CD4-positive, alpha-beta T cell treated with Interleukin-2 at 100 ng/mL for 4 hours (primary cell): ENCODE results near the gene RNF113A.
"Not testable (repeated sequence)": the region's sequence is repeated elsewhere in the genome, so short reads cannot be mapped to it uniquely, and the experiment has no call there.

Experiments
- DNase-seq: peaks from one replicate; pipeline ENCODE4 v3.0.0-alpha.2; 2020; ENCODE audit warnings: low spot score

RNF113A gene

GRCh38 chrX:119871599-119872395 is at the start of gene RNF113A, which contains the start of gene NDUFA1:
TSS of gene RNF113A (minus strand) at chrX:119871733. CDS start at chrX:119871613, 120 bp downstream.
TSS of gene NDUFA1 (plus strand) at chrX:119871832. CDS start at chrX:119871912, 80 bp downstream.
- peak; percentile 87 for DNase-seq

DNA sequence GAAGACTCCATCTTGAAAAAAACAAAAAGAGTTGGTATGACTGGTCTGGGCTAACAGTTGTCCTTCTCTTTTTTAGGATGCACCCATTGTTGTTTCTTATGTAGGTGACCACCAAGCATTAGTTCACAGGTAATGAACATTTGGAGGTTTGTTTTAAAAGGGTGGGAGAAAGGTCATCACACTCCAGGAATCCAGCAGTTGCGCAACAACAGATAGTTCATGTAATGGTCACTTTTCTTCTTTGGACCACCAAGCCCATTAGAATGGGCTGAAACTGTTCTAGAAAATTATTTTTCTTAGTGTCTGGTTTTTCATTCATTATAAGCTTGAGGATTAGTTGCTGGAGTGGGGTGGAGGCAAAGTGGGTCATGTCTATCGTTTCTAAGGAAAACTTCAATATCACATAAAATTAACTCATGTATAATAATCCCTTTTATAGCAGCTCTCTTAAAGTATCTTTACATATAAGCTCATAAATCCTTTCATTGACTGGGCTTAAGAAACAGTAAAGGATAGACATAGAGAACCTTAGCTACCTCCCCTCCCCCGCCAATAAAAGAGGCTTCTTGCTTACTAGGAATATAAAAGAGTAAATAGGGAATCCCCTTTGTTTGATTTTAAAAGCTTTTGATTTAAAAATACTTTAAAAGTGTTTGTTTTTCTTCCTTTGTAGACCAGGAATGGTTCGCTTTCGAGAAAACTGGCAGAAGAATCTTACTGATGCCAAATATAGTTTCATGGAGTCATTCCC is 48.5 kb upstream of the RNF113A start:
- no peak for DNase-seq

GRCh38 chrX:119917877-119918276 is 46.3 kb upstream of the RNF113A start:
- DNase-seq: no peak

GRCh38 chrX:119916310-119916709 is 44.8 kb upstream of the RNF113A start:
- no peak for DNase-seq

GRCh38 chrX:119900976-119901375 is 29.4 kb upstream of the RNF113A start:
- DNase-seq: no peak

DNA sequence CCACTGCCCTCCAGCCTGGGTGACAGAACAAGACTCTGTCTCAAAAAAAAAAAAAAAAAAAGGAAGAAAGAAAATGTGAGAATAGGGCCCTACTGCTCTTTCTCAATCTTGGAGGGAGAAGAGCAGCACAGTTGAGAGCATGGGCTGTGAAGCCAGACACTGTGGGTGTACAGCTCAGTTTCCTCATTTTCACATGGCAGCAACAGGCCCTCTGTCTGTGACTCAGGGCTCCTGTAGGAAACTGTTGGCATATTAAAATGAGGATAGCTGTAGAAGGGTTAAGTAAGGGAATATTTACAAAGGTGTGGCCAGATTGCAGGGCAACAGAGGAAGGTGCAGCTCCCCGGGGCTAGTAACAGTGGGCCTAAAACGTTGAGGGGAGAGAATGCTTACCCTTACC is 27.6 kb upstream of the RNF113A start:
- no peak for DNase-seq

GRCh38 chrX:119895843-119896326 is 24.4 kb upstream of the RNF113A start, which contains the start of gene AKAP14:
TSS of gene AKAP14 (plus strand) at chrX:119895893. CDS start at chrX:119903224, 7,331 bp downstream.
- no peak for DNase-seq

GRCh38 chrX:119891961-119892692 is 20.6 kb upstream of the RNF113A start:
- DNase-seq: not testable (repeated sequence)

DNA sequence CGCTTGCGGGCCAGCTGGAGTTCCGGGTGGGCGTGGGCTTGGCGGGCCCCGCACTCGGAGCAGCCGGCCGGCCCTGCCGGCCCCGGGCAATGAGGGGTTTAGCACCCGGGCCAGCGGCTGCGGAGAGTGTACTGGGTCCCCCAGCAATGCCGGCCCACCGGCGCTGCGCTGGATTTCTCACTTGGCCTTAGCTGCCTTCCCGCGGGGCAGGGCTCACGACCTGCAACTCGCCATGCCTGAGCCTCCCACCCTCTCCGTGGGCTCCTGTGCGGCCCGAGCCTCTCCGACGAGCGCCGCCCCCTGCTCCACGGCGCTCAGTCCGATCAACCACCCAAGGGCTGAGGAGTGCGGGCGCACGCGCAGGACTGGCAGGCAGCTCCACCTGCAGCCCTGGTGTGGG is 19.1 kb upstream of the RNF113A start:
- not testable (repeated sequence) for DNase-seq

DNA sequence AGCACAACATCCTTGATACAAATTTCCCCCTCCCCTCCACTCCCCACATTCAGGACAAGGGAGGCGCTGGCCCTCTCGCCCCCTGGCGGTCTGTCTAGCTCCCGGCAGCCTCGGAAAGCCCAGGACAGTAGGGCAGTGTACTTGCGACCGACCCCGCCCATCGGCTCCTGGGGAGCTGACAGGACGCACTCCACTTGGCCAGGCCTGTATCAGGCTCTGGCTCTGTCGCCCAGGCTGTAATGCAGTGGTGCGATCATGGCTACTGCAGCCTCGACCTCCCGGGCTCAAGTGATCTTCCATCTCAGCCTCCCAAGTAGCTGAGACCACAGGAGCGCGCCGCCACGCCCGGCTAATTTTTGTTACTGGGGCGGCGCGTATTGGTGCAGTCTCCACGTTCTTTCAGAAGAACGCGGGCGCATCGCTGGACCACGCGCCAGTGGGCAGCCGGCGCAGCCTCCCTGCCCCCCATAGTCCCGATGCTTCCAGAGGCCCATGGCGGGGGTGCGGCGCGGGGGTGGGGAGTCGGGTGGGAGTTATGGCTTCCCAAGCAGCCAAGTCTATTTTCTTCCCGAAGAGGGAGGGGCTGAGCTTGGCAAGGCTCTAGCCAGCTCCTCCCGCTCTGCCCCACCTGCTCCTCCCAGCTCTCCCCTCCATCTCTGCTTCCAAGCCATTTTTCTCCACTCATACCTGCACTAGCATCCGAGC is 16.3 kb upstream of the RNF113A start:
- peak; percentile 56 for DNase-seq

DNA sequence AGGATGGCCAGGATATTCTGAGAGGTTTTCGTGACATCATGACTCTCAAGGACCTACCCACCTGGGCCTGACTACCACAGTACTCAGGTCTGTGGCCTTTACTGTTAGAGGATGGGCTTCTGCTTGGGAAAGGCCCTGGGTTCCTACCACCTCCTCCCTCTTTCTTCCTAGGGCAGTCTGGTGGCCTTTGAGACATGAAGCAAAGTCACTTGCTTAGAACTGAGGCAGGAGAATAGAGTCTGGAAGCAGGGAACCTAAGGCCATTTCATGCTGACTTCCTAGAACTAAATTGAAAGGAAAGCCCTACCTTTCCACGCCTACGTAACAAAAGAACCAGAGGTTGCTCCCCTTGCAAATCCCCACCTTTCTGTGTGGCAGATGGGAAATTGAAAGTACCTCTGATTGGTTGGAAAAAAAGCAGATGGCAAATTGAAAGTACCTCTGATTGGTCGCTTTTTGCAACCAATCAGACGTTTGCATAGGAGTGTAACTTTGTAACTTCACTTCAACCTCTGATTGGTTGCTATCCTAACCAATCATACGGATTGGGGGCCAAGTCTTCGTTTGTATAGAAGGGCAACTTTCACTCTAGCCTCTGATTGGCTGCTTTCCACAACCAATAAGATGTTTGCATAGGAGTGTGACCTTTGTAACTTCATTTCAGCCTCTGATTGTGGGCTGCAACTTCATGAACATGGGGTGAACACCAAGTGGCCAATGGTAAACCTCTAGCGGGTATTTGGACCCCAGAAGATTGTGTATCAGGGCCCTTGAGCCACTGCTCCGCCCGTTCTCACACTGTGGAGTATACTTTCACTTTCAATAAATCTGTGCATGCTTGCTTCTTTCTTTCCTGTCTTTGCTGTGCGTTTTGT is 14.3 kb upstream of the RNF113A start:
- peak; percentile 60 for DNase-seq

GRCh38 chrX:119880552-119881437 is 9.3 kb upstream of the RNF113A start:
- DNase-seq: peak; percentile 47

DNA sequence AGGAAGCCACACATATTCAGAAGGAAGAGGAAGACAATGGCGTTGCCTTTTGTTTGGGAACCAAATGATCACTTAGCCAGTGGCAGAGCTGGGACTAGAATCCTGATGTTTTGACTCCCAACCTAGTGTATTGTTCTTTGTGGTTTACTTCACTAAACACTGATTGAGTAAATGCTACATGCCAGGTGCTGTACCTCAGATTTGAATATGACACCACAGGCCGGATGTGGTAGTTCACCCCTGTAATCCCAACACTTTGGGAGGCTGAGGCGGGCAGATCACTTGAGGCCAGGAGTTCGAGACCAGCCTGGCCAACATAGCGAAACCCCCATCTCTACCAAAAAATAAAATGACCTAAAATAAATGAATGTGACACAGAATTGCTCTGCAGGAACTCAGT is 8.5 kb upstream of the RNF113A start:
- no peak for DNase-seq

DNA sequence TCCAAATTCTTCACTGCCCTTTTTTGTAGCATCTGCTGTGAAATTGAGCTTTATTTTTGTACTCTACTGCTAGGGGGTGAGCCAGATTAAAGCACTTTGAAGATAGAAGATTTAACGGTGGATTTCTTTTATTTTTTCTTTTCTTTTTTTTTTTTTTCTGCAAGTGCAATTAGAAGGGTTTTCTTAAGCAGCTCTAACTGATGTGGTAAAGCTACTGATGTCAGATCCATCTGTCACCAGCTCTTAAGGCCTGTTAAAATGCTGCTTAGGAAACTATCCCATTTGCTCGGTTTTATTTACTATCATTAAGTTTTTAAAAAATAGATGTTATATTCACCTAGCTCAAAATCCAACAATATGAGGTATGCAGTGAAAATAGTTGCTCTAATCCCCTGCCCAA is 7.2 kb upstream of the RNF113A start:
- no peak for DNase-seq

GRCh38 chrX:119871245-119871598 is 311 bp downstream of the RNF113A start:
- DNase-seq: no peak

DNA sequence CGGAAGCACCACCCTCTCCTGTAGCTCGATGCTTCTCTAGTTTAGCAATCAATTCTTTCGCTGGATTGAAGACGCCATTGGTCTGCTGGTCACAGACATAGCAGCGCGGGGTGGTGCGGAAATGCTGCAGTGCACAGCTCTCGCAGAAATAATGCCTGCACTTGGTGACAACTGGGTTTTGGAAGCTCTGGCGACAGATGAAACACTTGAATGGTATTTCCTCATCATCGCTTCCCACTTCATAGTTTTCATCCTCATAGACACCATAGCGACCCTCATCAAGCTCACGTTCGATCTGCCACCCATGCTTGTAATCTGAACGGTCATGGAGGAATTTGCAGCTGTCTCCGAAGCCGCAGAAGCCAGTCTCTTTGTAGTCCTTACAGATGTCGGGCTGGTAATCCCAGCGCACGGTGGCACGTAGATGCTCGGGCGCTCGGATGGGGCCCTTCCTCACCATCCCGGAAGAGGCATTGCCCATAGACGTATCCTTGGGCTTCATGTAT is 854 bp downstream of the RNF113A start:
- peak; percentile 16 for DNase-seq

DNA sequence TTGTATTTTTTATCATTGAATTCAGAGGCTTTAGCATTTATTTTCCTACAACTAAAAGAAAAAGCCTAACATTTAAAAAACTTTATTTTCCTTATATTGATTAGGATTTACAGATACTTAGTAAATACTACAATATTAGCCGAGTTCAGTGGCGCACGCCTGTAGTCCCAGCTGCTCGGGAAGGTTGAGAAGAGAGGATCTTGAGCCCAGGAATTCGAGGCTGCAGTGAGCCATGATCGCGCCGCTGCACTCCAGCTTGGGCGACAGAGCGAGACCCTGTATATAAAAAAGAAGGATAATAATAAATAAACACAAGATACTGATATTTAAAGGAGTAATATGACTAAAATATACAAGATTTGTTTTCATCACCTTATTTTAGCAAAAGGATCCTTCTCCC is 18.1 kb downstream of the RNF113A start:
- no peak for DNase-seq

GRCh38 chrX:119852382-119853353 is 18.9 kb downstream of the RNF113A start, which contains the start of gene UPF3B:
TSS of gene UPF3B (minus strand) at chrX:119852963. CDS start at chrX:119852928, 35 bp downstream.
- DNase-seq: peak; percentile 95
